Fibroblast of skin of scalp (primary cell): ENCODE measurements around the gene COL4A4. TPM values are rescaled to one million over a fixed set of nuclear protein-coding genes. Genes with fewer than 3 reads are reported as not detected.
"Not testable (repeated sequence)": the region's sequence is repeated elsewhere in the genome, so short reads cannot be mapped to it uniquely, and the experiment has no call there.

Source experiments
- DNase-seq: peaks from one replicate; pipeline ENCODE4 v3.0.0-alpha.2; 2013
- polyA plus RNA-seq, 2 experiments: library from polyadenylated mRNA; unstranded; fragments of 120-200 nt; gene quantifications; one replicate each; pipeline ENCODE4 v1.2.1, GENCODE V29; 2013; ENCODE audit not compliant: insufficient read length in 2 of 2

Gene COL4A4
- polyA plus RNA-seq (2013, experiment 1 of 2; ENCODE audit: insufficient read length) = 0.04 TPM
- 0.25 TPM for polyA plus RNA-seq (2013, experiment 2 of 2; ENCODE audit: insufficient read length)

GRCh38 chr2:227163998-227164762, at the start of gene COL4A4, which contains the start of gene COL4A3:
Gene COL4A4 (minus strand): TSS chr2:227164205. CDS start chr2:227147483, 16,722 bp downstream.
Gene COL4A3 (plus strand): TSS chr2:227164624. CDS start chr2:227164727, 103 bp downstream.
- DNase-seq = no peak

GRCh38 chr2:227207573-227207972, 43.6 kb upstream of the COL4A4 start:
- no peak for DNase-seq

DNA sequence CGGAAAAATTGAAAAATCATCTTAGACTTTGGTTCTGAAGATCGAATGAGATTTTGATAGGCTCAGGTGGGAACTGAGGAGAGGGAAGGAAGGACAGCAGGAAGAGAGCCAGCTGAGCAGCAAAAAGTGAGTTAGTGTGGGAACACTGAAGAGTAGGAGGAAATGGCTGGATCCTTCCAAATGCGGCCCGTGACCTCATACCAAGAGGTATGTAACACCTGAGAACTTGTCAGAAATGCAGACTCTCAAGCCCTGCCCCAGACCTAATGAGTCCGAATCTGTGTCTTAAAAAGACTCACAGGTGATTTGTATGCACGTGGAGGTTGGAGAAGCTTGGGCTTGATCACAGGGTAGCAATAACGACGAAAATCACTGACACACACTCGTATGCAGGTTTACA, 42.4 kb upstream of the COL4A4 start:
- DNase-seq = no peak

DNA sequence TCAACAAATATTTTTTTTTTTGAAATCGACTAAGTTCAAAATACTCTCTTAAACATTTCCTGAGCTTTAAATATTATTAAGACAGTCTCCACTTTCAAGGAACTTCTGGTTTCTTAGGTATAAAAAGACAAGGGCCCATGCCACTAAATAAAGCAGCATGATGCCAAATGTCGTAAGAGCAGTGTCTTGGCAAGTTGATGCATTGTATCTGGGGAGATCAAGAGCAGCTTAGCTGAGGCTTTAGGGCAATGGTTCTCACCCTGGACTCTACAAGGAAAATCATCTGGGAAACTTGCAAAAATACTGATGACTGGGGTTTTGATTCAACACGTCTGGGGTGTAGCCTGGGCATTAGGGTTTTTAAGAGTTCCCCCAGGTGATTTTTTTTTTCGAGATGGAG, 41.7 kb upstream of the COL4A4 start:
- DNase-seq = no peak

GRCh38 chr2:227204452-227204851, 40.4 kb upstream of the COL4A4 start:
- no peak for DNase-seq

DNA sequence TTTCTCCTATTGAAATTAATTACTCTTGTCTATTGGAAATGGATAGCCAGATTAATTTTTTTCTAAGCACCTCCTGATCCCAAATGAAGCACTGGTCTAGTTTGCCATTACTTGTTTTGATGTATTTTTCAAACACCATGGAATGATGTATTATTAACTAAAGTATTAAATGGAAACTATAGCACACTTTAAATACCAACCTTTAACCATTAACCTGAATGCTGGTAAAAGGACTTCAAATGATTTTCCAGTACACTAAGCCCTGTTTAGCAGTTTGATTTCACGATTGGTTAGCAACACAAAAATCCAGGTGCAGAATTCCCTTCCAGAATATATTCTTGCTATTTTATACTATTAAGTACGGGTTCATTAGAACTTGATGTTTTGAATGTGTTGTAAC, 37.8 kb upstream of the COL4A4 start:
- DNase-seq = no peak

DNA sequence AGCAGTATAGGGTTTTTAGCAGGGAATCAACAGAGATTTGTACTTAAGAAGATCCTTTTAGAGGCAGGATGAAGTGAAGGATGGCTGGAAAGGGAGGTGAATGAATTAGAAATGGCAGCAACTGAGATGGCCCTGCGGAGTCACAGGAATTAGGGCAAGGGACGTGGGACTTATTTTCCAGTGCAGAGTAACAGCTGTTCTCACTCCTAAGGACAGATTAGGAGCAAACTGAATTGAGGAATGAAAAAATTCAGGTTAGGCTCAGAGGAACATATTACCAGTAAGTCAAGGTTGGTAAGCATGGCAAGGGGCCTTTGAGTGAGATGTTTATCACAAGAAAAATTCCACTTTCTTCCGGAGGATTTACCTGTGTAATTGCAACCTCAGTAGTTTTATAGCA, 34.9 kb upstream of the COL4A4 start:
- DNase-seq = no peak

GRCh38 chr2:227194219-227194618, 30.2 kb upstream of the COL4A4 start:
- DNase-seq = no peak

DNA sequence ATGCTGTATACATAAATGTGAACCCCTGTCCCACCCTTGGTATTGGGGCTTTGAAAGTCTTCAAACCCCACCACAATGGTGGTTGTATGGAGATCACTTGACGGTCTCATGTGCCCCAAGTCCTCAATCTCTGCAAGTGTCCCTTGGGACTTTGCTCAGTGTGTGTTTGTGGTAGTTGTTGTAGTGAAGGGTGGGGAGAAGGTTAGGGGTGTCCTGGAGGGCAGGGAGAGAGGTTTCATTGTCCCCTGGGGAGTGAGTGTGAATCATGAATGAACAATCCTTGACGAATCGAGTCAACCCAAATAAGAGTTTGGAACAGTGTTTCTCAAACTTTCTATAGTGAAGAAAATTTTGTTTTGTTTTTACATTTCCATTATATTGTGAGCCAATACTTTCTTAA, 28.5 kb upstream of the COL4A4 start:
- DNase-seq = no peak

DNA sequence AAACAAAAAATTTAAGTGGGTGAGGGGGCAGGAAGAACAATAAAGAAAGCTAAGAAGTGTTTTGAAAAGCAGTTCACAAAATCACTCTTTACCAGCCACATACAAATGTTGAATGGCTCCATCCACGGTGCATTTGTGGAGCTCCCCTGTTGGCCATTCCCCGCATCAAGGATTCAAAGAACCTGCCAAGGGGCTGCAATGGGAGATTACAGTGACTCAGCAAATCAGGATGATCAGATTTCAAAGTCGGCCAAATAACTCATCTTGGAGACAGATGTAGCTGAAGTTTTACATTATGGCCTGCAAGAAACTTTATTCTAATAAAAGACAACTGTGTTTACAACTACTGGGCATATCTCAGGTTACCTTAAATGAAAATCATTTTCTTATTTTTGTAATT, 27.4 kb upstream of the COL4A4 start:
- peak; percentile 14 for DNase-seq

- peak; percentile 19 for DNase-seq
These were observed 24.3 kb upstream of the COL4A4 start for GRCh38 chr2:227188292-227188691.

DNA sequence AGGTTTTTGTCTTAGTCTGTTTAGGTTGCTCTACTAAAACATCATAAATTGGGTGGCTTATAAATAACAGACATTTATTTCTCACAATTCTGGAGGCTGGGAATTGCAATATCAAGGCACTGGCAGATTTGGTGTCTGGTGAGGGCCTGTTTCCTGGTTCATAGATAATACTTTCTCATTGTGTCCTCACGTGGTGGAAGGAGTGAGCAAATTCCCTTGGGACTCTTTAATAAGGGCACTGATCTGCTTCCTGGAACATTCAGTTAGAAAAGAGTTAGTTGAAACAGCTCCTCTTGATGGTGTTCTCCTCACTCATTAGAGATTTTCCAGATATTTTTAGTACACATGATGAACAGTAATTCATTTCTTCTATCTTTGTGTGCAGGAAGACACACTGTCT, 22.7 kb upstream of the COL4A4 start:
- DNase-seq = no peak

DNA sequence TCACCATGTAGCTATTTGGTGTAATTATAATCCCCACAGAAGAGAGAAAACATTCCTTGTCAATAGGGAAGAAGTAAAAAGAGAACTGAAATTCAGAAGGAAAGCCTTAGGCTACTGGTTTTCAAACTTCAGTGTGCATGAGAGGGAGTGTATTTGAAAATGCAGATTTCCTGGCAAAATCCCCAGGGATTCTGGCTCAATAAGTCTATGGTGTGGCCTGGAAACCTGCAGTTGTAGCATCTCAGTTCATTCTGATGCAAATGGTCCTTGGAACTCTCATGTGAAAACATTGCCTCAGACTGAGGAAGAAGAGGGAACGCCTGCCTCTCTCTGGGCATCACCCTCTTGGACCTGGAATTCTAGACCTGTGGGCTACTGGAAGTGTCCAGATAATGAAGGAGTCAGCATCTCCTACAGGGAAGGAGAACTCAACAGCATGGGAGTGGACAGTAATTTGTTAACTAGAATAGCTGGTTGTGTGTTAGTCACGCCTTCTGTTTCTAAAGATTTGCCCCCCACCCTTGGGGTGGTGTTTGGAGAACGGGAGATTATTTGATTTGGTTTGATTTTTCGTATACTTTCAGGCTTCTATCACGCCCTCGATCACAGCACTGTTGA, 21.7 kb upstream of the COL4A4 start:
- DNase-seq = no peak

- DNase-seq = no peak
These were observed 19.8 kb upstream of the COL4A4 start for GRCh38 chr2:227183657-227184367.

- DNase-seq = no peak
These were observed 18.8 kb upstream of the COL4A4 start for GRCh38 chr2:227182765-227183164.

DNA sequence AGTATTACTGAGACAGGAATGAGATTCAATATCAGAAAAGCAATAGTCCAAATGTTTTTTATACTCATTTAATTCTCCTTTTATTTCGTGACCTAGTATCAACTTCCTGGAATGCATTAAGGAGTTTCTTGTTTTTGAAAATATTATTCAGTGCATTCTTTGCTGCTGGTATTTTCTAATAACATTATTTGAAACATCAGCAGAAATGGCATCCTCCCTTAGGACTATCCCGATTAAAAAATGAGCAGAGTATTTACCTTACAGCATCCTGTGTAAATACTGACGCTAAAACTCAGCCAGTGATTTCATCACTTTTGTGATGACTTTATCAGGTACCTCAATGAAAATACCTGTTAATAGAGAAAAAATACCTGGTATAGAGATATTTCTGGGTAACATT, 16.8 kb upstream of the COL4A4 start:
- DNase-seq = no peak

DNA sequence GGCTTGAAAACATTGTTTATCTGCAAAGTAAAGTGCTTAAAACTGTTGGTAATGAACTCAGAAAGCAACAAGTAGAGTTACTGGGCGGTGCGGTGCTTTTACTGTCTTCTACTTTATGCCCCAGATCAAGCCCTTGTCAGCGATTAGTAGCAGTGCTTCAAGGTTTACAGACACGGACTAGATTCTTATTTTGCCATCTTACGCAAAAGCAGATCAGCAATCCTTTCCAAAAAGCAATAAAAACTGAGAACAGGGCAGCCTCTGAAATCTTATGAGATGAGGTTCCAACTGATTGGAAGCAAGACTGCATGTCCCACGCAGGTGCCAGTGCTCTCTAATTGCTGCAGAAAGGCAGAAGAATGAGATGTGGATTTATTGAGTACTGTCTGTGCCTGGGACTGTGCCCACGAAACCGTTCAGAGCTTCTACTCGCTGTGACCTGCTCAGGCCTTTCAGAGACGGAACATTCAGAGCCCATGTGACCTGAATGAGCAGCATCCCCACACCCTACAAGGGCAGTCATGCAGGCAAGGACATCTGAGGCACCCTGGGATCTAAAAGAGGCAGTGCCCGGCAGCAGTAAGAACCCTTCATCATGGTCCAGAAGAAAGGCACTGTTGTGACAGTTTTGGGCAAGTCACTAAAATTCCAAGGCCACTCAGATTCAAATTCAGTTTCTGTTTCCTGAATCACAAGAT, 16.1 kb upstream of the COL4A4 start:
- no peak for DNase-seq

DNA sequence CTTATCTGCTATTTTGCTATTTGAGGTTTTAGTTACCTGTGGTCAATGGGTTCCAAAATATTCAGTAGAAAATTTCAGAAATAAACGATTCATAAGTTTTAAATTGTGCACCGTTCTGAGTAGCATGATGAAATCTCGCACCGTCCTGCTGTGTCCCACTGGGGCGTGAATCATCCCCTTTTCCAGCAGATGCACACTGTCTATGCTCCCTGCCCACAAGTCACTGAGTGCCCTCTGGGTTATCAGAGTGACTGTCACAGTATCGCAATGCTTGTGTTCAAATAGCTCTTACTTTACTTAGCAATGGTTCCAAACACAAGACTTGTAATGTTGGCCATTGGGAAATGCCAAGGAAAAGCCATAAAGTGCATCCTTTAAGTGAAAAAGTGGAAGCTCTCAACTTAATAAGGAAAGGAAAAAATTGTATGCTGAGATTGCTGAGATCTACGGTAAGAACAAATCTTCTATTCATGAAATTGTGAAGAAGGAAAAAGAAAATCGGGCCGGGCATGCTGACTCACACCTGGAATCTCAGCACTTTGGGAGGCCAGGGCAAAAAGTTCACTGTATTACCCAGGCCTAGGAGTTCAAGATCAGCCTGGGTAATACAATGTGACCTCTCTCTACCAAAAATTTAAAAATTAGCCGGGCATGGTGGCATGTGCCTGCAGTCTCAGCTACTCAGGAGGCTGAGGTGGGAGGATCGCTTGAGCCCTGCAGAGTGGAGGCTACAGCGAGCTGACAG, 13.8 kb upstream of the COL4A4 start:
- no peak for DNase-seq

GRCh38 chr2:227171779-227172178, 7.8 kb upstream of the COL4A4 start:
- not testable (repeated sequence) for DNase-seq

DNA sequence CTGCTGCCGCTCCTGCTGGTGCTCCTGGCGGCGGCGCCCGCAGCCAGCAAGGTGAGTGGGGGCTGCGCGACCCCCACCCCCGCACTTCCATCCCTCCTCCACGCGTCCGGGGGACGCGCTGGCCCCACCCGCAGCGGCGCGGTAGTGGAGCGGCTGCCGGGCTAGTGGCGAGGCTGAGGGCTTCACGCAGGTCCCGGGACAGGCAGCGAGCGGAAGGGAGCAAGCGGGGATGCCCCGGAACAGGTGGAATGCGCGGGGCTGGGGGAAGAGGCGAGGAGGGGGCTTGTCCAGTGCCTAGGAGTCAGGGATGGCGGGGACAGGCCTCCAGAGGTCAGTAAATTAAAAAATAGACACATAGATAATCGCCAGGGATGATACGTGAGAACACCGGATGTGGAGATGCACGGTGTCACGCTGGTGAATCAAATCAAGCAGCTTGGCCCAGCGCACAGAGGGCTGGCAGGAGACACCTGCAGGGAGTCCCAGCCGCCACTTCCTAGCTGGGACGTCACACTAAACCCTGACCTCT, 822 bp upstream of the COL4A4 start:
- DNase-seq = no peak

- no peak for DNase-seq
These were observed 464 bp downstream of the COL4A4 start for GRCh38 chr2:227163485-227163997.

DNA sequence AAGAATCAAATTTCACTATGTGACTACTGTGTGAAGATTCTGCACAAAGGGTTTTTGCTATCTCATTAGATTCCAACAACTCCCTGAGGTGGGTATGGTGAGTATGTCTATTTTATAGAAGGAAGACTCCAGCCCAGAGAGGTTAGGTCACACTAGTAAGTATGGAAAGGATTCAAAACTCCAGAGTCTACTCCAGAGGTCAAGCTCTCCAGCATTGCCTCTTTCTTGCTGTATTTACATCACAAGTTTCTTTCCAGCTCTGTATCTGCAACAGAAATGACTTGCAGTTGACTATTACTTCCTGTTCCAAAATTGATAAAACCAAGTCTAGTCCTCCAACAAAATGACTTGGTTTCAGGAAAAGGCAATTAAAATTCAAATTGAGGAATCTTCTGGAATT, 2.1 kb downstream of the COL4A4 start:
- no peak for DNase-seq
